Ishikawa (cell line): Measurements from ENCODE around the gene STT3B.

Experiments used
- CEBPB ChIP-seq: IDR thresholded peaks from 2 replicates; pipeline ENCODE4 v1.6.1; 2012
- CREB1 ChIP-seq: IDR thresholded peaks from 2 replicates; pipeline ENCODE4 v1.6.1; 2012; ENCODE audit warnings: low read depth
- EGR1 ChIP-seq: IDR thresholded peaks from 2 replicates; pipeline ENCODE4 v1.6.1; 2012
- EP300 ChIP-seq: IDR thresholded peaks from 2 replicates; pipeline ENCODE4 v1.6.1; 2012; ENCODE audit warnings: borderline replicate concordance
- MAX ChIP-seq: IDR thresholded peaks from 2 replicates; pipeline ENCODE4 v1.6.1; 2012
- NFIC ChIP-seq: IDR thresholded peaks from 2 replicates; pipeline ENCODE4 v1.6.1; 2012
- RAD21 ChIP-seq: IDR thresholded peaks from 2 replicates; pipeline ENCODE4 v1.6.1; 2012; ENCODE audit warnings: low read depth
- REST ChIP-seq: IDR thresholded peaks from 2 replicates; pipeline ENCODE4 v1.6.1; 2012; ENCODE audit warnings: low read depth, mild to moderate bottlenecking
- TAF1 ChIP-seq: IDR thresholded peaks from 2 replicates; pipeline ENCODE4 v1.6.1; 2012; ENCODE audit warnings: low read depth, mild to moderate bottlenecking
- TEAD4 ChIP-seq: IDR thresholded peaks from 2 replicates; pipeline ENCODE4 v1.6.1; 2012
- USF1 ChIP-seq: IDR thresholded peaks from 2 replicates; pipeline ENCODE4 v1.6.1; 2012
- YY1 ChIP-seq: IDR thresholded peaks from 2 replicates; pipeline ENCODE4 v1.6.1; 2012; ENCODE audit warnings: low read depth

- TF ChIP-seq TAF1, result no peak
- no peak for TF ChIP-seq RAD21
- no peak for TF ChIP-seq REST
- no peak for TF ChIP-seq TEAD4
- no peak for TF ChIP-seq EP300
- no peak for TF ChIP-seq MAX
- no peak for TF ChIP-seq NFIC
- TF ChIP-seq CEBPB, result no peak
- no peak for TF ChIP-seq USF1
- TF ChIP-seq EGR1, result no peak
- no peak for TF ChIP-seq YY1
- TF ChIP-seq CREB1, result no peak
Observed at GRCh38 chr3:31521468-31521867, 11.3 kb upstream of the STT3B start.
